T-cell (primary cell): ENCODE results near the gene RGS14. TPM values are rescaled to one million over a fixed set of nuclear protein-coding genes. Genes with fewer than 3 reads are reported as not detected.
A peak's percentile ranks its signal among the peaks of the same experiment; 100 is the strongest.

Experiments used
- ATAC-seq, 4 experiments: fragments of 200-7000 bp in 3 of 4; fragments of 150-1000 bp in 1 of 4; cut with Tn5 transposase; replicated peaks in 1 of 4; 1 replicate in 3 of 4; 2 replicates in 1 of 4; pipeline ENCODE4 v1.10.0; 2021; ENCODE audit warnings: moderate library complexity in 3 of 4, mild to moderate bottlenecking in 2 of 4, moderate number of reproducible peaks in 1 of 4
- CTCF ChIA-PET, 2 donors: fragments of 300-600 bp; sonication (Branson Sonifier 250); formaldehyde crosslinking; loops; one replicate each; lab custom pipeline; 2022; ENCODE audit warnings: antibody characterized with exemption in 2 of 2; lab: Charles Lee
- POLR2A ChIA-PET, 2 donors: fragments of 300-600 bp; sonication (Branson Sonifier 250); formaldehyde crosslinking; loops; one replicate each; lab custom pipeline; 2022; ENCODE audit warnings: antibody characterized with exemption in 2 of 2; lab: Charles Lee
- DNase-seq, 35 experiments: peaks; one replicate each; pipeline versions ENCODE4 v3.0.0 to v3.0.0-alpha.2; 2013 to 2023
- H3K27ac ChIP-seq: one replicate; pipeline ENCODE4 v1.5.1; 2013; ENCODE audit warnings: low read length
- H3K27me3 ChIP-seq, 2 experiments: replicated peaks in 1 of 2; 1 replicate in 1 of 2; 2 replicates in 1 of 2; pipeline versions ENCODE4 v1.6.1 to v1.7.0; 2013; ENCODE audit warnings: low read length in 1 of 2, mixed read lengths in 1 of 2; ENCODE audit not compliant: control insufficient read depth in 2 of 2, insufficient read depth in 2 of 2; ENCODE audit errors: extremely low read depth in 1 of 2
- H3K36me3 ChIP-seq, 2 donors: 1 replicate in 1 of 2; 2 replicates in 1 of 2; pipeline versions ENCODE4 v1.6.1 to v1.7.0; 2013; ENCODE audit warnings: low read length in 1 of 2; ENCODE audit not compliant: control insufficient read depth in 2 of 2, insufficient read depth in 1 of 2; ENCODE audit errors: extremely low read depth in 1 of 2
- H3K4me1 ChIP-seq, 2 experiments: 1 replicate in 1 of 2; 2 replicates in 1 of 2; pipeline versions ENCODE4 v1.6.1 to v1.7.0; 2013; ENCODE audit warnings: low read length in 2 of 2, mixed read lengths in 1 of 2; ENCODE audit not compliant: insufficient read depth in 2 of 2, control insufficient read depth in 1 of 2; ENCODE audit errors: extremely low read depth in 1 of 2
- H3K4me3 ChIP-seq, 2 donors: 1 replicate in 1 of 2; 2 replicates in 1 of 2; pipeline versions ENCODE4 v1.5.1 to v1.7.0; 2013; ENCODE audit warnings: mild to moderate bottlenecking in 2 of 2, low read length in 1 of 2, moderate library complexity in 1 of 2; ENCODE audit not compliant: control insufficient read depth in 1 of 2; ENCODE audit errors: extremely low read depth in 1 of 2
- H3K9me3 ChIP-seq: 2 replicates; pipeline ENCODE4 v1.7.0; 2013
- H3K27ac Mint-ChIP-seq, 2 donors: one replicate each; pipeline ENCODE4 v1.8.0; 2020 to 2021; ENCODE audit warnings: mild to moderate bottlenecking in 2 of 2, mixed read lengths in 2 of 2
- H3K27me3 Mint-ChIP-seq, 2 donors: one replicate each; pipeline ENCODE4 v1.8.0; 2021 to 2022; ENCODE audit warnings: mixed read lengths in 2 of 2
- H3K36me3 Mint-ChIP-seq: one replicate; pipeline ENCODE4 v1.8.0; 2021; ENCODE audit warnings: mixed read lengths
- H3K4me1 Mint-ChIP-seq, 3 donors: one replicate each; pipeline ENCODE4 v1.8.0; 2020 to 2022; ENCODE audit warnings: mixed read lengths in 3 of 3, mild to moderate bottlenecking in 1 of 3
- H3K4me3 Mint-ChIP-seq, 3 donors: one replicate each; pipeline ENCODE4 v1.8.0; 2020 to 2022; ENCODE audit warnings: mild to moderate bottlenecking in 3 of 3, mixed read lengths in 3 of 3, moderate library complexity in 3 of 3
- H3K9me3 Mint-ChIP-seq, 3 donors: one replicate each; pipeline ENCODE4 v1.8.0; 2020 to 2022; ENCODE audit warnings: mixed read lengths in 3 of 3
- WGBS: methylation state at CpG from one replicate; pipeline ENCODE4 v1.1.5; 2013; ENCODE audit warnings: missing lambda C conversion rate; ENCODE audit not compliant: insufficient coverage; 5-methylcytosine and 5-hydroxymethylcytosine counted together
- total RNA-seq, 35 experiments: library from RNA in 6 of 35; stranded (reverse) in 6 of 35; fragments of 120-200 nt in 1 of 35; gene quantifications; one replicate each; pipeline versions ENCODE4 v1.2.1 to v1.2.4 and lab custom pipeline; 2013 to 2026

RGS14 gene
- total RNA-seq, 5 donors from 2014 or later (not counting 1 experiment from before 2014, with no cell fraction given), result 85.7 to 209 (median 195) TPM

DNA sequence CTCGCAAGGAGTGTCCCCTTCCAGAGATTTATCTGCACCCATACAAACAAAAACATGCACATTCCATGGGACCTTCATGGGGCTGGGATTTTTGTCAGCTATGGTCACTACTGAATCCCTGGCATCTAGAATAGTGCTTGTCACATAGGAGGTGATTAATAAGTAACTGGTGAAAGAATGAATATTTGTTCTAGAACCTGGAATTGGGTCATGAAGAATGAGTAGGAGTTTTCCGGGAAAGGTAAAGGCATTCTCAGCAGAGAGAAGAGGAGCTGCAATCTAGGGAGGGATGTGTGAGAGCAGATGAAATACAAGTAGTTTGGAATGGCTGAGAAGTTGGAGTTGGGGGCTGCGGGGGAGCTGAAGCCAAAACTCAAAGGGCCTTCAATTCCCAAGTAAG is 3.5 kb upstream of the RGS14 start:
- peaks cover 62 to 74% (median 72%) of the 10 kb centered on the region in 3 donors for H3K4me1 Mint-ChIP-seq
- Histone ChIP-seq H3K4me3 (no peak overlapping the region), H3K36me3 (peaks cover 5 to 19% of the 10 kb centered on the region in 2 donors), H3K27ac (no peak overlapping the region), H3K4me1 (peaks cover 39 to 68% of the 10 kb centered on the region in 2 experiments), H3K9me3 (no peaks in the 10 kb centered on the region), H3K27me3 (no peaks in the 10 kb centered on the region)
- no peaks in the 10 kb centered on the region for H3K27me3 Mint-ChIP-seq
- peaks cover 8% of the 10 kb centered on the region for H3K36me3 Mint-ChIP-seq
- peak overlapping the region in 1 of 3 donors; percentile 17 for H3K4me3 Mint-ChIP-seq
- peak overlapping the region in 1 of 2 donors; percentile 17 for H3K27ac Mint-ChIP-seq
- ATAC-seq (no peak), DNase-seq (no peak)
- ChIA-PET CTCF (interaction anchor here in 1 of 2 donors (1.0 kb wide), 1 partner anchor 18 kb away, joined by 3 read pairs; no protein-coding TSS in a partner anchor), POLR2A (no interaction called here)
- no peaks in the 10 kb centered on the region for H3K9me3 Mint-ChIP-seq
- 100% methylated on average over 2 of the region's 3 CpGs for WGBS

DNA sequence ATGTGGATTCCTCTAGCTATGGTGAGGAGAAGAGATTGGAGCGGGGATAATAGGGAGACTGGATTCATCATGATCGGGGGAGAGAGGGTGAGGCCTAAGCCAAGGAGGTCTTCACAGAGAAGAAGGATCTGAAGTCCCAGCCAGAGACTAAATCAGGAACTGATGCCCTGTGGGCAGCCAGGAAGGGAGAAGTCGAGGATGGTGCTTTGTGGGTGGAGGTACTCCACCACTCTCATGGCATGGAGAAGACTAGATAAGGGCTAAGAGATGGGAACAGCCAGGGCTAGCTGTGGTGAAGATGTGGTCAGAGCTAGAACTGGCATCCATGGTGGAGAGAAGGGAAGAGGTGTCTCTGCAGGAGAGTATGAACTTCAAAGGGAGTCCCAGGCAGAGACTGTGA is 3.0 kb upstream of the RGS14 start:
- no peaks in the 10 kb centered on the region for H3K9me3 ChIP-seq
- CTCF ChIA-PET, result interaction anchor here in 1 of 2 donors (1.0 kb wide), 1 partner anchor 17 kb away, joined by 3 read pairs; no protein-coding TSS in a partner anchor
- H3K27ac Mint-ChIP-seq, result peak overlapping the region; percentile 17 to 25
- no peak overlapping the region for H3K4me3 ChIP-seq
- peaks cover 42 to 68% of the 10 kb centered on the region in 2 experiments for H3K4me1 ChIP-seq
- H3K4me3 Mint-ChIP-seq, result peak overlapping the region in 1 of 3 donors; percentile 17
- no peak overlapping the region for H3K27ac ChIP-seq
- WGBS, result 89% methylated on average over 3 of the region's 3 CpGs
- DNase-seq, result no peak
- no peaks in the 10 kb centered on the region for H3K9me3 Mint-ChIP-seq
- H3K36me3 ChIP-seq, result peaks cover 2 to 19% of the 10 kb centered on the region in 2 donors
- peaks cover 3% of the 10 kb centered on the region for H3K36me3 Mint-ChIP-seq
- peaks cover 62 to 74% (median 72%) of the 10 kb centered on the region in 3 donors for H3K4me1 Mint-ChIP-seq
- no peak for ATAC-seq
- H3K27me3 Mint-ChIP-seq, result no peaks in the 10 kb centered on the region
- POLR2A ChIA-PET, result no interaction called here
- no peaks in the 10 kb centered on the region for H3K27me3 ChIP-seq

DNA sequence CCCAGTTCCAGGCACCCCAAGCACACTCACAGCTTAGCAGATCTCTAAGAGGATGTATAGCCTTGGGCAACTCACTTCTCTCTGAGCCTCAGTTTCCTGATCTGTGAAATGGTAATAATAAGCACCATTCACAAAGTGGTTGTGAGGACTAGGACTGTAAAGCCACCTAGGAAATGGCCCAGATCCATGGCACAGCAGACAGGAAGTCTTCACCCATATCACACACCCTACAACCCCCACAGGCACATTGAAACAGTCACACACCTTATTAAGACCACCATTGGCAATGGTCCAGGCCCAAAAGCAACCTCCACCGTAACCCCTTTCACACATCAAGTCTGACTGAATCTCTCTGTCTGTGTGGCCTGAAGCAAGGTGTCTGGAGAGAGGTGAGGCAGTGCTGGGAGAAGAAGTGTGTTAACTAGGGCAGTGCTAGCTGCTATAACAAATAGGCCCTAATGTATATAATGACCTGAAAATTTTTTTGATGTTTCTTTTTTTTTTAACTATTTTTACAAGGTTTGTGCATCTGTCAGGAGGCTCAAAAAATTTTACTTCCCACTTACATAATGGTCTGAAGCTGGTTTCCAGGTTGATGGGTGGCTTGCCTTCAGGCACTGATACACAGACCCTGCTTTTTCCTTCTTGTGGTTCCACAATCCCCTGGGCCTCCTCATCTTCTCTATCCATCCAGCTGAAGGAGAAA is 2.4 kb upstream of the RGS14 start:
- Histone ChIP-seq H3K4me3 (no peak overlapping the region), H3K27me3 (no peaks in the 10 kb centered on the region), H3K36me3 (peaks cover 0 to 19% of the 10 kb centered on the region in 2 donors), H3K9me3 (no peaks in the 10 kb centered on the region), H3K27ac (no peak overlapping the region), H3K4me1 (peaks cover 41 to 68% of the 10 kb centered on the region in 2 experiments)
- Mint-ChIP-seq H3K27me3 (no peaks in the 10 kb centered on the region), H3K4me1 (peaks cover 62 to 74% (median 72%) of the 10 kb centered on the region in 3 donors), H3K27ac (peak overlapping the region; percentile 25 to 49), H3K36me3 (peaks cover 5% of the 10 kb centered on the region), H3K9me3 (no peaks in the 10 kb centered on the region), H3K4me3 (peak overlapping the region in 1 of 3 donors; percentile 77)
- ChIA-PET CTCF (no interaction called here), POLR2A (no interaction called here)
- WGBS, result no CpG with 5 or more reads among the region's 1 CpG
- DNase-seq (no peak), ATAC-seq (no peak)

DNA sequence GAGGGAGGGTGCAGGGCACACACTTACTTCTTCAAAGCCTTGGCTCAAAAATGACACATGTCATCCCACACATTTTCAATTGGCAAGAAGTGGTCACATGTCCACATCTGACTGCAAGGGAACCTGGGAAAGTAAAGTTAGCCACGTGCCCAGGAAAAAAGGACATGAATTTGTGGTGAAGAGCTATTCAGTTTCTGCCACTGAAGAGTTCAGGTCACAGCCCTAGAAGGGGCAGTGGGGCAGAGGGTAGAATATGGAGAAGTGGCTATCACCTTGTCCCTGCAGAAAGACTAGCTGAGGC is 1.9 kb upstream of the RGS14 start:
- H3K4me1 Mint-ChIP-seq, result peaks cover 60 to 73% (median 72%) of the 10 kb centered on the region in 3 donors
- H3K27me3 ChIP-seq, result no peaks in the 10 kb centered on the region
- H3K27me3 Mint-ChIP-seq, result no peaks in the 10 kb centered on the region
- no peaks in the 10 kb centered on the region for H3K9me3 Mint-ChIP-seq
- H3K27ac ChIP-seq, result no peak overlapping the region
- peaks cover 5% of the 10 kb centered on the region for H3K36me3 Mint-ChIP-seq
- H3K36me3 ChIP-seq, result peaks cover 0 to 19% of the 10 kb centered on the region in 2 donors
- ATAC-seq, result no peak
- H3K4me3 Mint-ChIP-seq, result peak overlapping the region in 1 of 3 donors; percentile 77
- H3K4me3 ChIP-seq, result no peak overlapping the region
- no peaks in the 10 kb centered on the region for H3K9me3 ChIP-seq
- DNase-seq, result no peak
- ChIA-PET POLR2A (interaction anchor here in 1 of 2 donors (0.6 kb wide), 1 partner anchor 14 kb away, joined by 3 read pairs; no protein-coding TSS in a partner anchor), CTCF (interaction anchor here (0.5 to 1.4 kb wide), 3 partner anchors 10 to 102 kb away, joined by 3 to 4 read pairs (median 4); no protein-coding TSS in a partner anchor)
- peaks cover 38 to 68% of the 10 kb centered on the region in 2 experiments for H3K4me1 ChIP-seq
- 17% methylated on average over 1 of the region's 1 CpG for WGBS
- peak overlapping the region; percentile 49 to 60 for H3K27ac Mint-ChIP-seq

DNA sequence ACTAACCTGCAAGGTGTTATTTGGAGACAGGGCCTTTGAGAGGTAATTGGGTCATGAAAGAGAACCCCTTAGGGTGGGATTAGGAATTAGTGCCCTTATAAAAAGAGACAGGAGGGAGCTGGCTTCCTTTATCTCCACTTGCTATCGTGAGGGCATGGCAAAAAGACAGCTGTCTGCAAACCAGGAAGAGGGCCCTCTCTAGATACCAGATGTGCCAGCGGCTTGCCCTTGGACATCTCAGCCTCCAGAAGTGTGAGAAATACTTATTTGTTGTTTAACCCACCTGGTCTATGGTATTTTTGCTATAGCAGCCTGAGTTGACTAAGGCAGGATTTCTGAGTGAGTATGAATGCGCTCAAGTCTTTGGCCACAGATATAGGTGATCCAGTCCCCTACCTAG is 978 bp upstream of the RGS14 start:
- peak overlapping the region in 1 of 2 donors; percentile 92 for H3K4me3 ChIP-seq
- H3K27ac ChIP-seq, result peak overlapping the region; percentile 73
- ChIA-PET CTCF (interaction anchor here in 1 of 2 donors (0.6 to 1.4 kb wide), 3 partner anchors 41 to 113 kb away, joined by 3 to 4 read pairs (median 3); no protein-coding TSS in a partner anchor), POLR2A (interaction anchor here (0.6 to 0.8 kb wide), 5 partner anchors 9 to 192 kb away, joined by 3 to 15 read pairs (median 5); no protein-coding TSS in a partner anchor)
- DNase-seq (no peak), ATAC-seq (no peak)
- peaks cover 43 to 72% of the 10 kb centered on the region in 2 experiments for H3K4me1 ChIP-seq
- H3K4me1 Mint-ChIP-seq, result peaks cover 65 to 76% (median 76%) of the 10 kb centered on the region in 3 donors
- no peaks in the 10 kb centered on the region for H3K9me3 Mint-ChIP-seq
- H3K4me3 Mint-ChIP-seq, result peak overlapping the region; percentile 77 to 91 (median 83)
- H3K27me3 Mint-ChIP-seq, result no peaks in the 10 kb centered on the region
- H3K36me3 ChIP-seq, result peaks cover 0 to 23% of the 10 kb centered on the region in 2 donors
- H3K36me3 Mint-ChIP-seq, result peaks cover 5% of the 10 kb centered on the region
- peak overlapping the region; percentile 89 to 97 for H3K27ac Mint-ChIP-seq
- 100% methylated on average over 1 of the region's 3 CpGs for WGBS
- no peaks in the 10 kb centered on the region for H3K9me3 ChIP-seq
- H3K27me3 ChIP-seq, result no peaks in the 10 kb centered on the region

DNA sequence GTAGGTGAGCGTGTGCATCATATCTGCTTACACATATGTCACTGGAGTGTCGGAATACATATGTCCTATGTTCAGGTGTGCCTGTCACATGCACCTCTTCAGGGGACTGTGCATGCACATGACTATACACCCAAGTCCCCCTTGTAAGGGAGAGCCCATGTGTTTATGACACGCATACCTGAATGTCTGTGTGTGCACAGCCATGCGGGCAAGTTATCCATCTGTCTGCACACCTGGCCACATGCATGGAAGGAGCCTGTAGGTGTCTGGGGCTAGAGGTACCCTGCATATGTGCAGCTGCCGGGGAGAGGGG is 622 bp upstream of the RGS14 start:
- peak overlapping the region; percentile 77 to 92 for H3K4me3 ChIP-seq
- DNase-seq, result no peak

More for the DNA sequence above, 622 bp upstream of the RGS14 start:
- Histone ChIP-seq H3K9me3 (no peaks in the 10 kb centered on the region), H3K36me3 (peaks cover 0 to 27% of the 10 kb centered on the region in 2 donors), H3K27ac (peak overlapping the region; percentile 73), H3K4me1 (peaks cover 46 to 72% of the 10 kb centered on the region in 2 experiments), H3K27me3 (no peaks in the 10 kb centered on the region)
- ChIA-PET CTCF (interaction anchor here in 1 of 2 donors (0.6 to 1.4 kb wide), 2 partner anchors 41 to 100 kb away, joined by 3 to 4 read pairs; no protein-coding TSS in a partner anchor), POLR2A (no interaction called here)
- 59% methylated on average over 3 of the region's 5 CpGs for WGBS
- ATAC-seq, result peak; percentile 6 to 14 (median 9)
- peak overlapping the region; percentile 77 to 91 (median 83) for H3K4me3 Mint-ChIP-seq
- H3K9me3 Mint-ChIP-seq, result no peaks in the 10 kb centered on the region
- peaks cover 65 to 76% (median 76%) of the 10 kb centered on the region in 3 donors for H3K4me1 Mint-ChIP-seq
- no peaks in the 10 kb centered on the region for H3K27me3 Mint-ChIP-seq
- H3K36me3 Mint-ChIP-seq, result peaks cover 5% of the 10 kb centered on the region
- H3K27ac Mint-ChIP-seq, result peak overlapping the region; percentile 89 to 97
